HG02571 (cell line): ENCODE measurements around the gene VPS26A.

Source experiments
- ATAC-seq: cut with Tn5 transposase; IDR thresholded peaks from one replicate; pipeline ENCODE4 v1.9.1; 2021; ENCODE audit warnings: mild to moderate bottlenecking, moderate library complexity; ENCODE audit not compliant: unreplicated experiment

The VPS26A gene

GRCh38 chr10:69218831-69219230, 94.9 kb downstream of the VPS26A start:
- ATAC-seq, result no peak

- ATAC-seq, result no peak
These were observed 96.1 kb downstream of the VPS26A start, which contains the start of gene HKDC1 for GRCh38 chr10:69220041-69220451. HKDC1 (plus strand) TSS chr10:69220332; CDS start chr10:69220436, 104 bp downstream.

- ATAC-seq, result no peak
These were observed 96.5 kb downstream of the VPS26A start for GRCh38 chr10:69220507-69220906.
